Measurements from ENCODE around the gene EPN2.

Gene EPN2

GRCh38 chr17:19372011-19372370, 134.8 kb downstream of the EPN2 start:
- Histone ChIP-seq H3K9me3 (ENCODE audit: control insufficient read depth in 1 of 2, low read length in 2 of 2) (no peaks in the 10 kb centered on the region), H3K4me1 (ENCODE audit: control insufficient read depth in 1 of 2, insufficient read depth in 2 of 2, low read length in 2 of 2) (peaks cover 12 to 29% of the 10 kb centered on the region in 2 donors), H3K9ac (ENCODE audit: low read depth in 1 of 2, low read length in 2 of 2) (no peak overlapping the region), H3K4me3 (ENCODE audit: low read depth in 1 of 2, low read length in 2 of 2) (no peak overlapping the region), H3K27me3 (ENCODE audit: control insufficient read depth in 1 of 2, insufficient read depth in 2 of 2, low read length in 2 of 2) (no peaks in the 10 kb centered on the region), H3K27ac (ENCODE audit: low read depth, low read length) (no peak overlapping the region), H3K36me3 (ENCODE audit: control insufficient read depth in 1 of 2, insufficient read depth in 2 of 2, low read length in 2 of 2) (no peaks in the 10 kb centered on the region)

- H3K4me1 ChIP-seq (ENCODE audit: control insufficient read depth in 1 of 2, insufficient read depth in 2 of 2, low read length in 2 of 2) = peaks cover 14 to 31% of the 10 kb centered on the region in 2 donors
- no peaks in the 10 kb centered on the region for H3K9me3 ChIP-seq (ENCODE audit: control insufficient read depth in 1 of 2, low read length in 2 of 2)
- H3K36me3 ChIP-seq (ENCODE audit: control insufficient read depth in 1 of 2, insufficient read depth in 2 of 2, low read length in 2 of 2) = no peaks in the 10 kb centered on the region
- H3K4me3 ChIP-seq (ENCODE audit: low read depth in 1 of 2, low read length in 2 of 2) = no peak overlapping the region
- H3K27ac ChIP-seq (ENCODE audit: low read depth, low read length) = no peak overlapping the region
- H3K27me3 ChIP-seq (ENCODE audit: control insufficient read depth in 1 of 2, insufficient read depth in 2 of 2, low read length in 2 of 2) = no peaks in the 10 kb centered on the region
- H3K9ac ChIP-seq (ENCODE audit: low read depth in 1 of 2, low read length in 2 of 2) = no peak overlapping the region
Observed at GRCh38 chr17:19372439-19372838, 135.3 kb downstream of the EPN2 start.

GRCh38 chr17:19372866-19373504, 135.8 kb downstream of the EPN2 start:
- Histone ChIP-seq H3K36me3 (ENCODE audit: control insufficient read depth in 1 of 2, insufficient read depth in 2 of 2, low read length in 2 of 2) (no peaks in the 10 kb centered on the region), H3K27me3 (ENCODE audit: control insufficient read depth in 1 of 2, insufficient read depth in 2 of 2, low read length in 2 of 2) (no peaks in the 10 kb centered on the region), H3K4me1 (ENCODE audit: control insufficient read depth in 1 of 2, insufficient read depth in 2 of 2, low read length in 2 of 2) (peaks cover 14 to 31% of the 10 kb centered on the region in 2 donors), H3K9me3 (ENCODE audit: control insufficient read depth in 1 of 2, low read length in 2 of 2) (no peaks in the 10 kb centered on the region), H3K4me3 (ENCODE audit: low read depth in 1 of 2, low read length in 2 of 2) (no peak overlapping the region), H3K9ac (ENCODE audit: low read depth in 1 of 2, low read length in 2 of 2) (no peak overlapping the region), H3K27ac (ENCODE audit: low read depth, low read length) (no peak overlapping the region)

GRCh38 chr17:19374136-19374535, 137.0 kb downstream of the EPN2 start:
- Histone ChIP-seq H3K27ac (ENCODE audit: low read depth, low read length) (no peak overlapping the region), H3K9ac (ENCODE audit: low read depth in 1 of 2, low read length in 2 of 2) (no peak overlapping the region), H3K27me3 (ENCODE audit: control insufficient read depth in 1 of 2, insufficient read depth in 2 of 2, low read length in 2 of 2) (no peaks in the 10 kb centered on the region), H3K4me3 (ENCODE audit: low read depth in 1 of 2, low read length in 2 of 2) (no peak overlapping the region), H3K4me1 (ENCODE audit: control insufficient read depth in 1 of 2, insufficient read depth in 2 of 2, low read length in 2 of 2) (peaks cover 10 to 31% of the 10 kb centered on the region in 2 donors), H3K36me3 (ENCODE audit: control insufficient read depth in 1 of 2, insufficient read depth in 2 of 2, low read length in 2 of 2) (no peaks in the 10 kb centered on the region), H3K9me3 (ENCODE audit: control insufficient read depth in 1 of 2, low read length in 2 of 2) (no peaks in the 10 kb centered on the region)

- H3K9me3 ChIP-seq (ENCODE audit: control insufficient read depth in 1 of 2, low read length in 2 of 2) = no peaks in the 10 kb centered on the region
- no peaks in the 10 kb centered on the region for H3K27me3 ChIP-seq (ENCODE audit: control insufficient read depth in 1 of 2, insufficient read depth in 2 of 2, low read length in 2 of 2)
- H3K4me1 ChIP-seq (ENCODE audit: control insufficient read depth in 1 of 2, insufficient read depth in 2 of 2, low read length in 2 of 2) = peaks cover 13 to 27% of the 10 kb centered on the region in 2 donors
- no peak overlapping the region for H3K9ac ChIP-seq (ENCODE audit: low read depth in 1 of 2, low read length in 2 of 2)
- H3K4me3 ChIP-seq (ENCODE audit: low read depth in 1 of 2, low read length in 2 of 2) = no peak overlapping the region
- H3K27ac ChIP-seq (ENCODE audit: low read depth, low read length) = no peak overlapping the region
- H3K36me3 ChIP-seq (ENCODE audit: control insufficient read depth in 1 of 2, insufficient read depth in 2 of 2, low read length in 2 of 2) = peaks cover 10 to 13% of the 10 kb centered on the region in 2 donors
Observed at GRCh38 chr17:19375732-19376131, 138.6 kb downstream of the EPN2 start.

GRCh38 chr17:19376811-19377210, 139.6 kb downstream of the EPN2 start:
- Histone ChIP-seq H3K4me3 (ENCODE audit: low read depth in 1 of 2, low read length in 2 of 2) (peak overlapping the region; percentile 78 to 91), H3K9ac (ENCODE audit: low read depth in 1 of 2, low read length in 2 of 2) (peak overlapping the region; percentile 76 to 92), H3K4me1 (ENCODE audit: control insufficient read depth in 1 of 2, insufficient read depth in 2 of 2, low read length in 2 of 2) (peaks cover 13 to 17% of the 10 kb centered on the region in 2 donors), H3K27me3 (ENCODE audit: control insufficient read depth in 1 of 2, insufficient read depth in 2 of 2, low read length in 2 of 2) (no peaks in the 10 kb centered on the region), H3K27ac (ENCODE audit: low read depth, low read length) (no peak overlapping the region), H3K9me3 (ENCODE audit: control insufficient read depth in 1 of 2, low read length in 2 of 2) (no peaks in the 10 kb centered on the region), H3K36me3 (ENCODE audit: control insufficient read depth in 1 of 2, insufficient read depth in 2 of 2, low read length in 2 of 2) (peaks cover 13 to 24% of the 10 kb centered on the region in 2 donors)

GRCh38 chr17:19377602-19378415, 140.6 kb downstream of the EPN2 start:
- Histone ChIP-seq H3K9me3 (ENCODE audit: control insufficient read depth in 1 of 2, low read length in 2 of 2) (no peaks in the 10 kb centered on the region), H3K27ac (ENCODE audit: low read depth, low read length) (peak overlapping the region; percentile 97), H3K4me3 (ENCODE audit: low read depth in 1 of 2, low read length in 2 of 2) (peak overlapping the region; percentile 78 to 91), H3K27me3 (ENCODE audit: control insufficient read depth in 1 of 2, insufficient read depth in 2 of 2, low read length in 2 of 2) (no peaks in the 10 kb centered on the region), H3K9ac (ENCODE audit: low read depth in 1 of 2, low read length in 2 of 2) (peak overlapping the region; percentile 76 to 92), H3K36me3 (ENCODE audit: control insufficient read depth in 1 of 2, insufficient read depth in 2 of 2, low read length in 2 of 2) (peaks cover 19 to 33% of the 10 kb centered on the region in 2 donors), H3K4me1 (ENCODE audit: control insufficient read depth in 1 of 2, insufficient read depth in 2 of 2, low read length in 2 of 2) (peaks cover 13 to 17% of the 10 kb centered on the region in 2 donors)

- H3K36me3 ChIP-seq (ENCODE audit: control insufficient read depth in 1 of 2, insufficient read depth in 2 of 2, low read length in 2 of 2) = peaks cover 26 to 42% of the 10 kb centered on the region in 2 donors
- H3K27me3 ChIP-seq (ENCODE audit: control insufficient read depth in 1 of 2, insufficient read depth in 2 of 2, low read length in 2 of 2) = no peaks in the 10 kb centered on the region
- no peaks in the 10 kb centered on the region for H3K9me3 ChIP-seq (ENCODE audit: control insufficient read depth in 1 of 2, low read length in 2 of 2)
- peak within 1 kb of the TSS; percentile 78 to 91 for H3K4me3 ChIP-seq (ENCODE audit: low read depth in 1 of 2, low read length in 2 of 2)
- peak within 1 kb of the TSS; percentile 76 to 92 for H3K9ac ChIP-seq (ENCODE audit: low read depth in 1 of 2, low read length in 2 of 2)
- peaks cover 15 to 18% of the 10 kb centered on the region in 2 donors for H3K4me1 ChIP-seq (ENCODE audit: control insufficient read depth in 1 of 2, insufficient read depth in 2 of 2, low read length in 2 of 2)
- peak within 1 kb of the TSS; percentile 97 for H3K27ac ChIP-seq (ENCODE audit: low read depth, low read length)
Observed at GRCh38 chr17:19378416-19379360, 141.5 kb downstream of the EPN2 start, which contains the start of gene MAPK7. MAPK7 (plus strand) TSS chr17:19378498; CDS start chr17:19378901, 403 bp downstream.

- peak overlapping the region; percentile 76 to 85 for H3K9ac ChIP-seq (ENCODE audit: low read depth in 1 of 2, low read length in 2 of 2)
- H3K4me1 ChIP-seq (ENCODE audit: control insufficient read depth in 1 of 2, insufficient read depth in 2 of 2, low read length in 2 of 2) = peaks cover 23 to 26% of the 10 kb centered on the region in 2 donors
- H3K36me3 ChIP-seq (ENCODE audit: control insufficient read depth in 1 of 2, insufficient read depth in 2 of 2, low read length in 2 of 2) = peaks cover 31 to 47% of the 10 kb centered on the region in 2 donors
- H3K27ac ChIP-seq (ENCODE audit: low read depth, low read length) = no peak overlapping the region
- H3K27me3 ChIP-seq (ENCODE audit: control insufficient read depth in 1 of 2, insufficient read depth in 2 of 2, low read length in 2 of 2) = no peaks in the 10 kb centered on the region
- H3K9me3 ChIP-seq (ENCODE audit: control insufficient read depth in 1 of 2, low read length in 2 of 2) = no peaks in the 10 kb centered on the region
- peak overlapping the region; percentile 78 to 86 for H3K4me3 ChIP-seq (ENCODE audit: low read depth in 1 of 2, low read length in 2 of 2)
Observed at GRCh38 chr17:19379361-19380065, 142.3 kb downstream of the EPN2 start.
